Esophagus mucosa (tissue), 1 donor: ENCODE measurements around the gene RBMS3. TPM values are rescaled to one million over a fixed set of nuclear protein-coding genes. Genes with fewer than 3 reads are reported as not detected.
"Not testable (repeated sequence)": the region's sequence is repeated elsewhere in the genome, so short reads cannot be mapped to it uniquely, and the experiment has no call there.

ENCODE experiments used
- ATAC-seq: fragments of 200-7000 bp; cut with Tn5 transposase; one replicate; pipeline ENCODE4 v1.9.1; 2020
- total RNA-seq: library from RNA; stranded (reverse); gene quantifications from one replicate; pipeline ENCODE4 v1.2.4, GENCODE V29; 2023
- donor health status: DM: yes; HTN: yes; CAD: no.

RBMS3 gene
- total RNA-seq, 1 donor from 2014 or later, result 3.4 TPM

DNA sequence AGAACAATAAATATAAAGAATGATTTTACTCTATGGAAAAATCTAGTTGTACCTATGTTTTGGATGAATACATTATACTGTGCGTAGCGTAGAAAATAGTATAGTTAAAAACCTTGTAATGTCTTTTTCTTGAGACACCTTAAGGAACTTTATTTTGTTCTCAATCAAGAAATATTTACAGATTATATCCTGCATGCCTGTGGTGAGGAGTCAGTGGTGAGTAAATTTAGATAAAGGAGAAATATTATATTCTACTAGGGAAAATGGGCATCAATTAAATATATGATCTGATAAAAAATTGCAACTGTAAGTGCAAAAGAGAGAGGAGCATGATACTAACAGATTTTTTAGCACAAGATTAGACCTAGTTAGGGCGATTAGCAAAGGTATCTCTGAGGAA lies 157.7 kb downstream of the RBMS3 start:
- no peak for ATAC-seq

DNA sequence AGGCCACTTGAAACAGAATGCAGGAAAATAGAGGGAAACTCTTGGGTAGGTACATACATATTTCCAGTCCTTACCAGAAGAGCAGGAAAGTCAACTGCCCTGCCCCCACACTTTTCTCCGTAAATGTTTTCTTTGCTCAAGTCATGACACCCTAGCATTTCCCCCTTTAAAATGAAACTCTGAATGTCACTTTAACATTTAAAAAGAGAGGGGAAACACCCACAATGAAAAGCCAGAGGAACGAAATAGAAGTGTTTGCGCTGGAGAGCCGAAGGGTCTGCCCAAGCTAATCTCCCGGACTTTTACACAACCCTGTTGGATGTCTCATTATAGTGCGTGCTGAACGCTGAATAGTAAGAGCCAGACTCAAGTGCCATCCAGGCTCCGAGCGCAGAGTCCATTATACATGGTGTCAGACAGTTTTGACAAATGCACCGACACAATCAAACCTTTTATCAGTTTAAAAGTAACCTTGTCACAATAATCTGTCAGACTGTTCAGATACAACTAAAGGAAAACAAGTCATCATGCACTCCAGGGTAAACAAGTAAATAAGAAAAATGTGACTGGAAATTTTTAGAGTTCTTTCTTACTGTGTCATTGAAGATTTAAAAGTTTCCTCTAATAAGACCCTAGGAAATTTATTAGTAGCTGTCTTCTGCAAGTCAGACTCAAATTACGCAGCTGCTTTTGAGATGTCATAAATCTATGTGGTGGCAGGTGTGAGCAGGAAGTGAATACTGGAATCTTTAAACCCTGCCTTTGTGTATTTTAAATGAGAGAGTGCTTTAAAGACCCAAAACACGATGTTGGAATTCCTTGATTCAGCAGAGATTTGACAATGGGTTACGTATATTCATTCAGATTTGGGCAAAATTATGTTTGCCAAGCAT lies 159.8 kb downstream of the RBMS3 start:
- ATAC-seq, result no peak

DNA sequence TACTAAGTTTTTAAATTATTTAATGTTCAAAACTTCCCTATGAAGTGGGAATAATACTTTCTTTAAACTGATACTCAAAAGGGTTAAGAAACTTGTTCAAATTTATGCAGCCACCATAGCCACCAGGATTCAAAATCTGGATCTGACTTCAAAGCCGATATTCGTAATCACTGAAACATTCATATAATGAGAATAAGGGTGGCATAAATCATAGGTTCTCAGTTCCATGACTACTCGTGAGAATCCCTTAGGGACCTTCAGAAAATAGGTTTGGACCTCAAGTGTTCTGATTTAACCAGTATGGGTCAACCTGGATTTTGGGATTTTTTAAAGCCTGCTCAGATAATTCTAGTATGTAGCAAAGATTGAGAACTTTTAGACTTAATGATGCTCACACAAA lies 160.6 kb downstream of the RBMS3 start:
- no peak for ATAC-seq

DNA sequence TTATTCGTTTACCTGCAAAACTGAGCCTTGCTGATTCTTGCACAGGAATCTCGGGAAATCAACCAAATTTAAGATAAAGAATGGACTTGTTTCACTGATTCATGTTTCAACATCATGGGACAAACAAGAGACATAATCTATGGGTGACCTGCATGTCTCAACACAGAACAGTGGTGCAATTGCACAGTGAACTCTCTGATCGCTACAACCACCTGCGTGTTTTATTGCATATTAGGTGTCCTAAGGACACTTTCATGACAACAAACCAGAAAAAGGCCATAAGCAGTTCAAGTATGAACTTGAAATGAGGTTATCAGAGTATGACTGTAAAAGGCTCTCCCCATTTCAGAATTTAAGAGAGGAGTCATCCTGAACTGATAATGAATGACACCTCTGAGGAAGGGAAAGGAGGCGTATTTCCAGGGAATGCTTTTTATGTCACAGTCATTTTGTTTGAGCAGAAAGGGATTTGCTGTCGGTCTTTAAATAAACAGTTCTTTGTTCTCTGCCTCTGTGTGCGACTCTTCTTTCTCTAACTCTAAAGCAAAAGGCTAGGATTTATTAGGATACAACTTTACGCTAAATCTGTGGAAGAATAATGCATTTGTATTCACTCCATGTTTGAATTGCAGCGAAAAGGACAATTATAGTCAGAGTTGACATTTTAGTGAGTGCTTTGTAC lies 167.2 kb downstream of the RBMS3 start:
- ATAC-seq, result peak; percentile 62

DNA sequence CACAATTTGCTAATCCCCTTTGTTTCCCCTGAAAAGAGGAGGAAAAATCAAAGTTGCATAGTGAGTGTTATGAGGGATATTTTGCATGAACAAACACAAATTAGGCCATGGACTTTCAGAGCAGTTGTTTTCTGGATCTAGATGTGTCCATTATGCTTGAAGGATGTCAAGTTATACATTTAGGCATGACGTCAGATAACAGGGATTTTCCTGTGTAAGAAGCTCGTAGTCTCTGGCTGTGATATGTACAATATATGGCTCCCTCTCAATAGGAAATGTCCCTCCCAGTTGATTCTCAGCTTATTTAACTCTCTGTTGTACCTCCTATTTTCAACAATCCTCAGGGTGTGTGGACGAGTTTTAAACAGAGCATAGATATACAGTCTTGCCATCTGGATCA lies 171.0 kb downstream of the RBMS3 start:
- no peak for ATAC-seq

DNA sequence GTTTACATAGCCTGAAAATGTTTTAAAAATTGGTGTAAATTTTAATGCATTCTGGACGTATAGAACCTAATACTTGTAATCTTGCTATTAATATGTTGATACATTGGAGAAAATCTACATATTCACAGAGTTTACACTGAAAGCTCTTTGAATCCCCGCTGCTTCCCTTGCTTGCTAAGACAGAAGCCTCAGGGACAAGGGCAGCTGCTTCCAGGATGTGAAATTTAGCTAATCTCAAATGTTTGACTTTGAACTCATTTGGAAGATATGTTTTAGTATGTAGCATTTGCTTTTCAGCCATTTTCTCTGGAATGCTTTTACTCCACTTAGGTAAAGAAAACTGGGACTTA lies 172.0 kb downstream of the RBMS3 start:
- ATAC-seq, result no peak

DNA sequence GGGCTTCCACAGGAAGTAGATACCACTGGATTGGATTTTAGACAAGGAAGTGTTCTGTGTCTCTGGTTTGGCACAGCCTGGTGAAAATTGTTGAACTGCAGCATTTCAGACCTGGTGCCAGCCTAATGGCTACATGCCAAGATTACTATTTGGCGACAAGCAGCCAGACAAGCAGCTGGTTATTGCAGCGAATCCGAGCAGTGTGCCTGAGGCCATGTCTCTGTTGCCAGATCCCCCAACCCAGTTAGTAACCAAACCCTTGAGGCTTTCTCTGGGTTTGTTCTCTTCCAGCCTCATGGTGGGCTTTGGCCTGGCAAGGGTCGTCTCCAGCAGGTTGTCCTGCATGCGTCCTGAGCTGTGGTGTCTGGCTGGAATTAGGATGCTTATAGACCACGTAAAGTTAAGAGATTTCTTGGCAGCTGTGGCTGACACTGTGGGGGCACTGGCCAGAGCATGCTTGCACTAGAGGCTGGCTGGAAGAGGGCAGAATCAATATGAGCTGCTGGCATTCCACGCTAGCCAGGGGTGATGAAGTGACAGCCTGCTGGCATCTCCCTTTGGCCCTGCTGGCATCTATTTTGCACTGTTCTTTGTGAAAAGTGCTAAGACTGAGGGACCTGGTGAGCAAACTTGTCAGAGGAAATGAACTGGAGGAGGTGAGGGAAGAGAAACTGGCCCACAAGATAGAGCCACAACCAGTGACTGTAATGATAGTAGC lies 172.6 kb downstream of the RBMS3 start:
- no peak for ATAC-seq

DNA sequence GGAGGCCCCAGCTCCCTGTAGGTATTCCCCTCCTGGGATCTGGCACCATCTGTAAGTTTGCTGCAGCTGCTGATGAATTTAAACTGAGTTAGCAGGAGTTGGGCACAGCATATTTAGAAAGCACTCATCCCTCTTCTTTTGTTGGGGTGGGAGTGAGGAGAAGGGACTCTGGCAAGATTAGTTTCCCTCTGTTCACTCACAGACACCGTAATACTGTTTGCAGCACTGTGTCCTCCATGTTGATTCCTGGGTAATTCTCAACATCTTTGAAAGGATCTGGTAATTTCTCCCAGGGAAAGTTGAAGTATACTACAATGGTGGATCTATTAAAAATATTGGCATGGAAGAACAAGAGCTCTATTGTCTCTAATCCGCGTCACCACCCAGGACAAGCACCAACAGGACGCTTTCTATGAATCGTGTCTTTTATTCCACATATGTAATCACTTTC lies 173.3 kb downstream of the RBMS3 start:
- ATAC-seq, result peak; percentile 82

DNA sequence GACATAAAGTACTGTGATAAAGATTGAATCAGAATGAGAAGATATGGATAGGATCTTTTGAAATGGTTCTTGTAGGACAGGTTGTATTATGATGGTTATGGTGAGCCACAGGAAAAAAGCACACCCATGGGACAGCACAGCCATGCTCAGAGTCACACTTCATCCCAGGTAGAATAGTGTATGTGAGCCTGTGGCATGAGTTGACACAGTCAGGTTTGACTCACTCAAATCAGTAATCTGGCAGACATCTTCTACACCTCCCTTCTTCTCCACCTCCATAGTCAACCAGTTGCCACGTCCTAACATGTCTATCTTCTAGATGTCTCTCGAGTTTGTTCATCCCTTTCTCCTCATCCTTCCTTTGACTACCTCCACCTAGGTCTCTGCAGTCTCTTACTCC lies 176.0 kb downstream of the RBMS3 start:
- peak; percentile 87 for ATAC-seq

DNA sequence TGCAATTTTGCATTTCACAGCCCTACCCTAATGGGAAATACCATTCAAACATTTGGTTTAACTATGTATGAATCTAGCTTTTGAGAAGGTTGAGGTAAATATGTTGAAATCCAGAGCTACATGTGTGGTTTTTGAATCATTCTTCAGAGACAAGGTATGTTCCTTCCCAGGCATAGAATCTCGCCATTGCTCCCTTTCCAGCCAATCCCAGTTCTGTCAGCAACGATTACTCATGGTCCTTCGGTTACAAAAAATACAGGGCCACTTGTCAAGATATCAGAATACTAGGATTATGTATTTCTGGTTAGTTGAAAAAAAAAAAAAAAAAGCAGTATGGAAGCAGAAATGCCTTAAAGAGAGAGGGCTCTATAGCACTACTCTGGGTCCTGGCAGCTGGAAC lies 182.4 kb downstream of the RBMS3 start:
- no peak for ATAC-seq

DNA sequence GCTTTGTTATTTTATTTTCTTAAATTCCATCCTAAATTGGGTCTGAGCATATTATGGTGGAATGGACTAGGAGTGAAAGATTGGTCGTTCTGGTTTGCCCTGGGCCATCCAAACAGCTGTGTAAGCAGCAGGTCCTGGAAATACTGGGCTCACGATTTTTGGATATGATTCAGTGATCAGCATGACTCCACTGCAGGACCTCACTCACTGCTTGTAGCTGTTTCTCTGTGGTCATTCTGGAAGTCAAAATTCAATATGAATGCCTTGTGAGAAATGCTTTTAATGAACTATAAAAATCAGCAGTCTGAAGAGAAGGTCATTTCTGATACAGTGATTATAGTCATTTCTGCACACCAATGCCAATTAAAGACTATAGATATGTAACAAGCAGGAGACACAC lies 185.0 kb downstream of the RBMS3 start:
- no peak for ATAC-seq

DNA sequence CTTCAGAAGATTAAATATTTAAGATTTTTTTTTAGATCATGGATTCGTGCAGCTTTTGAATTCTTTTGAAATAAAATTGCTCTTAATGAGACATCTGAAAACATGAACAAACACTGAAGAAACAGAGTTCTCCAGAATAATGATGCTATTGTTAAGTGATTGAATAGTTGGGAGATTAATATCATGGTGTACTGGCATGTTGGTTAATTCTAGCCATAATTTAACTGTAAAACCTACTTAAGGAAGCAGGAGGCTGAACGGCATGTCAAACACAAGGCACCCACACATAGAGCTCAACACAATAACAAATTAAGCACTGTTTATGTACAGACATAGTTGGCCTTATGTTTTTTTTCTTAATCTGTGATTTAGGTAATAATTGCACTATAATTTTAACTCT lies 185.6 kb downstream of the RBMS3 start:
- no peak for ATAC-seq

DNA sequence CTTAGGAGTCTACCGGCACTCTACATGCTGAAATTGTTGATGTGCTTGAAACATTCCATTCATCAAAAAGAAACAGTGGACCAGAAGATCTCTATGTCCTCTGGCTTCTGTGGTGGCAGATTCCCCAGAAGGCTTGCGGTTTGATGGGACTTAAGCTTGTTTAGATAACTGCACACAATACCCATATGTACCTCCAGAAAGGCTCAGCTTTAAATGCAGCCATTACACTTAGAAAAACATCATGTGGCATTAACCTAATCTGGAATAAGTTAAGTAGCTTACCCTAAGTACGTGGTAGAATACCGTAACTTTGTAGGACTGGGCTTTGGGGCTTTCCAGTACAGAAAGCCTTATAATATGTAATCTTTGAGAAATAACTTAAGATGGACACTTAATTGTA lies 187.3 kb downstream of the RBMS3 start:
- no peak for ATAC-seq

DNA sequence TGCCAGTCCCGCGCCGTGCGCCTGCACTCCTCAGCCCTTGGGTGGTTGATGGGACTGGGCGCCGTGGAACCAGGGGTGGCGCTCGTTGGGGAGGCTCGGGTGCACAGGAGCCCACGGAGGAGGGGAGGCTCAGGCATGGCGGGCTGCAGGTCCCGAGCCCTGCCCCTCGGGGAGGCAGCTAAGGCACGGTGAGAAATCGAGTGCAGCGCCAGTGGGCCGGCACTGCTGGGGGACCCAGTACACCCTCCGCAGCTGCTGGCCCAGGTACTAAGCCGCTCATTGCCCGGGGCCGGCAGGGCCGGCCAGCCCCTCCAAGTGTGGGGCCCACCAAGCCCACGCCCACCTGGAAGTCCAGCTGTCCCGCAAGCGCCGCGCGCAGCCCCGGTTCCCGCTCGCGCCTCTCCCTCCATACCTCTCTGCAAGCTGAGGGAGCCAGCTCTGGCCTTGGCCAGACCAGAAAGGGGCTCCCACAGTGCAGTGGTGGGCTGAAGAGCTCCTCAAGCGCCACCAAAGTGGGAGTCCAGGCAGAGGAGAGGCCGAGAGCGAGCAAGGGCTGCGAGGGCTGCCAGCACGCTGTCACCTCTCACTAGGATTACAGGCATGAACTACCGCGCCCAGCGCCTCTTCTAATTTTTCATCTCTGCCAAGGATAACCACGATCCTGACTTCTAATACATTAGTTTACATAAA lies 192.8 kb downstream of the RBMS3 start:
- ATAC-seq, result not testable (repeated sequence)

DNA sequence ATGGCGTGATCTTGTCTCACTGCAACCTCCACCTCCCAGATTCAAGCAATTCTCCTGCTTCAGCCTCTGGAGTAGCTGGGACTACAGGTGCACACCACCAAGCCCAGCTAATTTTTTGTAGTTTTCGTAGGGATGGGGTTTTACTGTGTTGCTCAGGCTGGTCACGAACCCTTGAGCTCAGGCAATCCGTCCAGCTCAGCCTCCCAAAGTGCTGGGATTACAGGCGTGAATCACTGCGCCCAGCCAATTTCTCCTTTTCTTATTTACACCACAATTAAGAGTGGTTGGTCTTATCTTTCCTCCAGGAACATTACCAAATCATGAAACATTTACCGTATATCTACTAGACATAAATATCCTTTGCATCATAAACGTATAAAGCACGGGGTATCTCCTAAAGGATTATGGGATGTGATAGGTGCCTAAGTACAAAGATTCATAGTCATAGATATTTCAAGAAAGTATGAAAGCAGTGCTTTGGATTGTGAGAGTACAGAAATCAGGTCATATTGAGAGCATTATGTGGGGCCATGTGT lies 194.5 kb downstream of the RBMS3 start:
- ATAC-seq, result no peak

DNA sequence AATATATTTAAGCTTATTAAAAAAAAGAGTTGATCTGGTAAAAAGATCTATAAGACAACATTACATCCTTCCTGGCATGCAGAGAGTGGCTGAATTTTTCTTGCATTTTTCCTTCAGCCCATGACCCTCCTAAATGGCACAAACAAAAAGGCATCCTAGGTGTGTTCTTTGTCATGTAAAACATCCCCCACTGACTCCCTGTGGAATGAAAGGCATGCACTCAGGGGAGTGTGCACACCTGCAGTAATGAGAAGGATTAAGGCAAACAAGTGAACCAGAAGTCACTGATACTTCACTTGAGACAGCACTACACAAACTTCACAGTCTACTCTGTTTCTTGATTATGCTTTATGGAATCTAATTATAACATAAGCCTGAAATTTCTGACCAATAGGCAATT lies 195.0 kb downstream of the RBMS3 start:
- no peak for ATAC-seq

DNA sequence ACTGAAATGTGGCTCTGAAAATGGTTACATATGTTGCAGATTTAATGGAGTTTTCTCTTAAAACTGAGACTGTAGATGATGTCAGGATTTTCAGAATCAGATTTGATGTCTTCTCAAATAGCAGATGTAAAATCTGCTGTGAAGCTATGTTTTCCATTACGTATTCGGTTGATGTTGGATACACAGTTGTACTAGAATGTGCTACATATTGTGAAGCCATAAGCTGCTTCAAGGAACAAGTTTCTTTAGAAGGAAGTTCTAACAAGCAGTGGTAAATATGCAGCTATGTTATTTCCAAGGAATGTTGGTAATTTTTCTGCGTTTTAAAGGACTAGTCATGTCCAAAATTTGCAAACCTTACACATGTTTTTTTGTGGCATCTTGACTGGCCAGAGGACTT lies 197.7 kb downstream of the RBMS3 start:
- no peak for ATAC-seq

DNA sequence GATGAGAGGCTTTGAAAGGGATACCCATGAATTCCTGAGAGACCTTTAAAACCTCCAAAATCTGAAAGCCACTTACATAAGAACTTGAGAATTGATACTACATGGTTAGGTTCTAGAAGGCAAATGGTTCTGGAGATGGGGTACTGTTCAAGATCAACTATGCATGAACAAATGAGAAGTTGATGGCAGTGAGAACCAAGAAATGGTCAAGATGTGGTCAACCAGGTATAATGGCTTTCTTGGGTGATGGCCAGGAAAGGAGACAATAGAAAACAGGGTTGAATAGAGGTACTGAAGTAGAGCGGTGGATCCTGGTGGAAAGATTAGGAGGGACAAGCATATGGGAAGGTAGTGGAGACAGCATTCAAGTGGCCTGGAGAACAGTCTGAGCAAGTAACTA lies 200.4 kb downstream of the RBMS3 start:
- ATAC-seq, result no peak

DNA sequence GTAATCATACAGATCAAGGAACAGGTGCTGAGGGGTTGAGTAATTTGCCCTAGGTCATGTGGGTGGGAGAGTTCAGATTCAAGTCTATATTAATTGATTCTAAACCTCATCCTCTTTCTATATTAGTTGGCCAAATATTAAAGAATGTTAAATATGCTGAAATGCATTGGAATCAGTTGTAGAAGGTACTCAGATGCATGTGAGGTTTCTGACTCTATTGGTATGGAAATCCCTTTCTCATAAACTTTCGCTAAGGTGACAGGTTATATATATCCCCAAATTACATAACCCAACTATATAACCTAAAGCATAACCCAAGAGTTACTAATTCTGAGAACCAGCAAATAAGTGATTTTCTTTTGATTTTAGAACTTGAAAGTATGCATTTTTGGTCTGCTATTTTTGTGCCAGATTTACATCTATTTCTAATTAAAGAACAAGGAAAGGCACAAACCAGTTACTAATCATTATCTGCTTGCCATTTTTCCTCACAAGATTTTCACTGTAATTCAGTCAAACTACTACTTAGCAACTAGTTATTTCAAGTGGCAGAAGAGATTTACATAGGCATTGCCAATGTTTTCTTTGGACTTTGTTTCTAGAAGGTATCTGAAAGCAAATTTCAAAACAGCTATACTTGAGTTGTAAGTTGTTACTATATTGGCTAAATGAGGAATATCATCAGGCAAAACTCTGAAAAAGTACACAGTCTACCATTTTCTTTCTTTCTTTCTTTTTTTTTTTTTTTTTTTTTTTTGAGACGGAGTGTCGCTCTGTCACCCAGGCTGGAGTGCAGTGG lies 201.3 kb downstream of the RBMS3 start:
- ATAC-seq, result no peak

DNA sequence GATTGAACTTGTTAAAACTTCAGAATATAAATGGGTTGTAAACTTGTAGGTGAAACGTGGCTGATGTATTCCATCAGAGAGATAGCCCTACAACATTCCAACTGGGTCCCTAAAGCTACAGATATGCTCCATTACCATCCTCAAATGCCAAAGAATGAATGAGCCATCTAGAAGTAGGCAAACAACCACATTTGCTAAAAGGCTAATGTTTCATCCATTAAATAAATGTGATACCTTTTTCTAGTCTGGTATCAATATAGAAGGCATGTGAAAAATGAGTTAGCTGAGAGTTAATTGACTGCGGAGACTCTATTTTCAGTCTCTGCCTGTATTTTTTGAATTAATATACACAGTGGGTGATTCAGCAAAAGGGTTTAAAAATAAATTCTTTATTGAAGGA lies 203.8 kb downstream of the RBMS3 start:
- no peak for ATAC-seq

DNA sequence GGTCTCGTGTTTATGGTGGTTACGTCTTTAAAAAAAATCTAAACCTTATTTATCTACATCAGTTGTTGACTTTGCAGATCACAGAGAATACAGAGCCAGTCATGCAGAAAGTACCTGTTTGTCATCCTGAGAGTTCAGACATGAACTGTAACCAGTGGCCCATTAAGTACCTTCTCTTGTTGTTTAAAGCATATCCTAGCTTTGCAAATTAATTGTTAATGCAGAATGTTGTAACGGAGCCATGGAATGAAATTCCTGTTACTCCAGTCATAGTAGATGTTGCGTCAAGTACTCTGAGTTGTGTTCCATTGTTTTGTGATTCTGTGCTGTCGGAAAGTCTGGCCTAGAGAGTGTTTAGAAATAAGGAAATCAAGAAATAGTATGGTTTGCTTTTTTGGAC lies 205.2 kb downstream of the RBMS3 start:
- peak; percentile 98 for ATAC-seq

DNA sequence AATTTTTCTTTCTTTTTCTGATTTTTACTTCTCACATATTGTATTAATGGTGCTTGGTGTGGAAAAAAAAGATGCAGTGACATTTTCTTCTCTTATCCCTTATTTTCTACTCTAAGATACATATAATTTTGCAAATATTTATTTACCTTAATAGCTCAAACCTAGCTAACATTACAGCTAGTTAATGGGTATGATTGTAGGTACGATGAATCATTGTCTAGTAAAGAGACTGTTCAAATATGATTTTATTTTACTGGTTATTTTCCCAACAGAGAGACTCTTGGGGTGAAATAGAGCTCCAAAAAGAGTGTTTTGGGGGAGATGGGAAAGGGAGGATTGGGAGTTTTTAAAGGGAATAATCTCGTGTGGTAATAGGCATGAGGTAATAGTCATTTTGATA lies 206.0 kb downstream of the RBMS3 start:
- ATAC-seq, result no peak
